HG02588 (cell line): ENCODE measurements around the gene IZUMO4.

ENCODE experiments used
- ATAC-seq: cut with Tn5 transposase; IDR thresholded peaks from one replicate; pipeline ENCODE4 v1.9.1; 2021; ENCODE audit warnings: mild to moderate bottlenecking, moderate library complexity; ENCODE audit not compliant: unreplicated experiment

IZUMO4 gene

GRCh38 chr19:2142173-2142829 lies 45.6 kb downstream of the IZUMO4 start:
- no peak for ATAC-seq

- no peak for ATAC-seq
Observed at GRCh38 chr19:2144190-2144589, 47.5 kb downstream of the IZUMO4 start.

GRCh38 chr19:2145831-2146241 lies 49.1 kb downstream of the IZUMO4 start:
- no peak for ATAC-seq

GRCh38 chr19:2148482-2149135 lies 51.9 kb downstream of the IZUMO4 start:
- no peak for ATAC-seq
